Activated CD4-positive, alpha-beta T cell treated with anti-CD3 and anti-CD28 coated beads, Interleukin-10, Interleukin-2, amounts not matched to agents 100 ng/mL and 50 ng/mL, durations not matched to agents 16 hours and 8 hours (primary cell): Measurements from ENCODE around the gene ATP6V1E1.
"Not testable (repeated sequence)": the region's sequence is repeated elsewhere in the genome, so short reads cannot be mapped to it uniquely, and the experiment has no call there.

Experiments used
- DNase-seq: peaks from one replicate; pipeline ENCODE4 v3.0.0-alpha.2; 2020

The ATP6V1E1 gene

GRCh38 chr22:17580441-17581031 lies 48.0 kb downstream of the ATP6V1E1 start:
- no peak for DNase-seq

GRCh38 chr22:17579535-17579981 lies 49.0 kb downstream of the ATP6V1E1 start:
- no peak for DNase-seq

GRCh38 chr22:17578136-17578754 lies 50.3 kb downstream of the ATP6V1E1 start:
- no peak for DNase-seq

- DNase-seq, result peak; percentile 48
Observed at GRCh38 chr22:17576470-17576869, 52.1 kb downstream of the ATP6V1E1 start.

GRCh38 chr22:17575681-17576080 lies 52.9 kb downstream of the ATP6V1E1 start:
- no peak for DNase-seq

- DNase-seq, result no peak
Observed at GRCh38 chr22:17575151-17575550, 53.4 kb downstream of the ATP6V1E1 start.

- DNase-seq, result no peak
Observed at GRCh38 chr22:17570851-17571631, 57.5 kb downstream of the ATP6V1E1 start.

GRCh38 chr22:17569971-17570511 lies 58.5 kb downstream of the ATP6V1E1 start:
- DNase-seq, result peak; percentile 55

GRCh38 chr22:17566776-17567175 lies 61.8 kb downstream of the ATP6V1E1 start:
- DNase-seq, result no peak

- DNase-seq, result not testable (repeated sequence)
Observed at GRCh38 chr22:17566016-17566687, 62.4 kb downstream of the ATP6V1E1 start.

GRCh38 chr22:17563936-17564391 lies 64.6 kb downstream of the ATP6V1E1 start:
- no peak for DNase-seq

GRCh38 chr22:17562906-17563870 lies 65.4 kb downstream of the ATP6V1E1 start, which contains the start of gene SLC25A18:
Gene SLC25A18 (plus strand): TSS chr22:17563498. CDS start chr22:17579945, 16,447 bp downstream.
- DNase-seq, result no peak

GRCh38 chr22:17559188-17559587 lies 69.4 kb downstream of the ATP6V1E1 start:
- DNase-seq, result no peak

GRCh38 chr22:17554814-17555213 lies 73.7 kb downstream of the ATP6V1E1 start:
- DNase-seq, result no peak

GRCh38 chr22:17552737-17553136 lies 75.8 kb downstream of the ATP6V1E1 start:
- no peak for DNase-seq

GRCh38 chr22:17549655-17550054 lies 78.9 kb downstream of the ATP6V1E1 start:
- DNase-seq, result no peak

- no peak for DNase-seq
Observed at GRCh38 chr22:17549183-17549582, 79.4 kb downstream of the ATP6V1E1 start.

- DNase-seq, result no peak
Observed at GRCh38 chr22:17548756-17549035, 79.9 kb downstream of the ATP6V1E1 start.

- no peak for DNase-seq
Observed at GRCh38 chr22:17548010-17548755, 80.4 kb downstream of the ATP6V1E1 start.

GRCh38 chr22:17542452-17542851 lies 86.1 kb downstream of the ATP6V1E1 start:
- DNase-seq, result no peak
